Astrocyte of the cerebellum (primary cell): Measurements from ENCODE around the gene PTCSC3.

Source experiments
- DNase-seq: peaks from one replicate; pipeline ENCODE4 v3.0.0-alpha.2; 2011; ENCODE audit warnings: low read depth
- H3K4me3 ChIP-seq: 2 replicates; pipeline ENCODE4 v1.5.1; 2011; ENCODE audit warnings: mild to moderate bottlenecking, low read depth, low read length, moderate library complexity
- in situ Hi-C: cut with HindIII; loops from 2 replicates; pipeline ENCODE4 v1.10.0; 2017; ENCODE audit warnings: low sequenced_read_pairs
- TF ChIP-seq, protein P1 (sequence below): IDR thresholded peaks from 2 replicates; pipeline ENCODE4 v1.5.1; 2012; ENCODE audit warnings: low read length, low read depth, moderate library complexity, mild to moderate bottlenecking; ENCODE audit errors: missing control alignments

PTCSC3 gene

GRCh38 chr14:36212577-36212976 is 36.1 kb upstream of the PTCSC3 start:
- TF ChIP-seq, protein P1, sequence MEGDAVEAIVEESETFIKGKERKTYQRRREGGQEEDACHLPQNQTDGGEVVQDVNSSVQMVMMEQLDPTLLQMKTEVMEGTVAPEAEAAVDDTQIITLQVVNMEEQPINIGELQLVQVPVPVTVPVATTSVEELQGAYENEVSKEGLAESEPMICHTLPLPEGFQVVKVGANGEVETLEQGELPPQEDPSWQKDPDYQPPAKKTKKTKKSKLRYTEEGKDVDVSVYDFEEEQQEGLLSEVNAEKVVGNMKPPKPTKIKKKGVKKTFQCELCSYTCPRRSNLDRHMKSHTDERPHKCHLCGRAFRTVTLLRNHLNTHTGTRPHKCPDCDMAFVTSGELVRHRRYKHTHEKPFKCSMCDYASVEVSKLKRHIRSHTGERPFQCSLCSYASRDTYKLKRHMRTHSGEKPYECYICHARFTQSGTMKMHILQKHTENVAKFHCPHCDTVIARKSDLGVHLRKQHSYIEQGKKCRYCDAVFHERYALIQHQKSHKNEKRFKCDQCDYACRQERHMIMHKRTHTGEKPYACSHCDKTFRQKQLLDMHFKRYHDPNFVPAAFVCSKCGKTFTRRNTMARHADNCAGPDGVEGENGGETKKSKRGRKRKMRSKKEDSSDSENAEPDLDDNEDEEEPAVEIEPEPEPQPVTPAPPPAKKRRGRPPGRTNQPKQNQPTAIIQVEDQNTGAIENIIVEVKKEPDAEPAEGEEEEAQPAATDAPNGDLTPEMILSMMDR = no peak
- no peak for DNase-seq
- in situ Hi-C loops = no loop called here
- no peak overlapping the region for H3K4me3 ChIP-seq

- in situ Hi-C loops = no loop called here
- DNase-seq = no peak
- TF ChIP-seq, protein P1 = no peak
- no peak overlapping the region for H3K4me3 ChIP-seq
Measured at GRCh38 chr14:36208690-36209278, 32.3 kb upstream of the PTCSC3 start.

DNA sequence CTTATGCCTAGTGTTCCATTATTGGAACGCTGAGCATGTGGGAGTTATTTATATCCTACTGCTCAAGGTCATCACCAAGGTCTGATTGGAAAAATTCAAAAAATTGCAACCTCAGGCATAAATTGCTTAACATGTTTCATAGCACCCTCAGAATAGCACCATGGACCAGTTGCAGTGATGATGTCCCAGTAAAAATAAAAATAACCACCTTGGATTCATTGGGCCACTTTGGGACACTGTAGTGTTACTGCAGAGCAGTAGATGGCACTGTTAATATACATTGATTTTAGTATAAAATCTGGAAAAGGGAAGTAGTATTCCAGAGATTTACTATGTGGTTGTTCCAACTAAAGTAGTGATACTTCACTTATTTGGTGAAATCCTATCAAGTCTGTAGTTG is 31.0 kb upstream of the PTCSC3 start:
- in situ Hi-C loops = no loop called here
- no peak overlapping the region for H3K4me3 ChIP-seq
- TF ChIP-seq, protein P1 = no peak
- no peak for DNase-seq

DNA sequence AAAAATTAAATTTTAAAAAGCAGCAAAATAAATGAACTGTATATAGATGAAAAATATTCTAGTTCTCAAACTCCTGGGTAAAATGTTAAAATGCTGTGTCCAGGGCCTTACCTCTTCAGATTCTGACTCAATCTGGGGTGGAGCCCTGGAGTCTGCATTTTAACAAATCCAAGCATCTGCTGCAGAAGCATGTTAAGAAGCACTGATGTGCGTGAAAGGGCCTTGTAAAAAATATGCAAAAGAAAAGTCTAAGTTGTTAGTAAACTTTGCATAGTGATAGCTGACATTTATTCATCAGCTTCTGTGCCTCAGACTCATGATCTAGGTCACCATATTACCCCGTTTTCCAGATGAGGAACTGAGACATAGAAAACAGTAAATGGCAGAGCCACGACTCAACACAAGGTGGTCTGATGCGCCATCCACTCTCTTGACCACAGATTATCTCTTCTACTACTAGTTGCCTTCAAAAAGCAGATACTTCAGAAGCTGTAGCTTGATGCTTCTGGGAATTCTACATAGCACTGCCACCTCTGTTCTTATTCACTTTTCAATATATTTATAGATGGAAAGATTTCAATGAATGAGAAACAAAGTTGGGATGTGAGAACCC is 28.0 kb upstream of the PTCSC3 start:
- no peak for DNase-seq
- in situ Hi-C loops = no loop called here
- TF ChIP-seq, protein P1 = no peak
- no peak overlapping the region for H3K4me3 ChIP-seq

- H3K4me3 ChIP-seq = no peak overlapping the region
- DNase-seq = no peak
- TF ChIP-seq, protein P1 = no peak
- in situ Hi-C loops = no loop called here
Measured at GRCh38 chr14:36198378-36198777, 21.9 kb upstream of the PTCSC3 start.

GRCh38 chr14:36194663-36195062 is 18.1 kb upstream of the PTCSC3 start:
- H3K4me3 ChIP-seq = no peak overlapping the region
- in situ Hi-C loops = no loop called here
- no peak for DNase-seq
- TF ChIP-seq, protein P1 = no peak
